HG02642 (cell line): ENCODE results near the gene RNF220.

Experiments used
- ATAC-seq: cut with Tn5 transposase; IDR thresholded peaks from one replicate; pipeline ENCODE4 v1.9.1; 2021; ENCODE audit warnings: mild to moderate bottlenecking; ENCODE audit not compliant: unreplicated experiment, poor library complexity

The RNF220 gene

GRCh38 chr1:44603718-44604117, 198.7 kb downstream of the RNF220 start:
- no peak for ATAC-seq

- no peak for ATAC-seq
Observed at GRCh38 chr1:44604157-44604955, 199.3 kb downstream of the RNF220 start.

DNA sequence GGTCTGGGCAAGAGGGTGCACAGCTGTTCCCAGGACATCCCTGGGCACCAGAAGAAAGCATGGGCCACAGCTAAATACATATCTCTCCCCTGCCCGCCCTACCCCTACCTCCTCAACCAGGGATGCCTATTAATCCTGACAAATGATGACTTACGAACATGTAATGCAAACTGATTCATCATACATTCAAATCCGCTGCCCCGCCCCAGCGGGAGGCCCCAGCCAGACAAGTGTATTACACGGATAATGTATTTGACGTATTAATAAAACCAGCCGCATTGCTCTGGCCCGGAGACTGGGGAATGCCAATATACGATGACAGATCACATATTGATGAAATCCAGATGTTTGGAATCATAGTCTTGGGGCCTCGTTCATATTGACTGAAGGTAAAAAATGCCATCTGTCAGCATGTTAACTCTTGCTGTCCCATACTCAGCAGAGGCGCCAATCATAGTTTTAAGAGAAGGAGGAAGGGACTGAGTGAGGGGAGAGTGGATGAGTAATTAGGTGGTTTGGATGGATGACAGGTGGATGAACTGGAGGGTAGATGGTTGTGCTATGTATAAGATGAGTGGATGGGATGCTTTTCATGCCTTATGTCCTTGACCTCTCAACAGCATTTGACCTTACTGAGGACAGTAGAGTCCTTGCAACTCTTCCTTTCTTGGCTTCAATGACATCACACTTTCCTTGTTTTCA, 201.0 kb downstream of the RNF220 start:
- no peak for ATAC-seq

- ATAC-seq, result no peak
Observed at GRCh38 chr1:44606701-44607281, 201.7 kb downstream of the RNF220 start.

GRCh38 chr1:44608141-44608540, 203.1 kb downstream of the RNF220 start:
- no peak for ATAC-seq

GRCh38 chr1:44609412-44609767, 204.3 kb downstream of the RNF220 start:
- ATAC-seq, result no peak

- no peak for ATAC-seq
Observed at GRCh38 chr1:44609768-44610526, 204.9 kb downstream of the RNF220 start.

- ATAC-seq, result no peak
Observed at GRCh38 chr1:44610527-44611148, 205.6 kb downstream of the RNF220 start.

DNA sequence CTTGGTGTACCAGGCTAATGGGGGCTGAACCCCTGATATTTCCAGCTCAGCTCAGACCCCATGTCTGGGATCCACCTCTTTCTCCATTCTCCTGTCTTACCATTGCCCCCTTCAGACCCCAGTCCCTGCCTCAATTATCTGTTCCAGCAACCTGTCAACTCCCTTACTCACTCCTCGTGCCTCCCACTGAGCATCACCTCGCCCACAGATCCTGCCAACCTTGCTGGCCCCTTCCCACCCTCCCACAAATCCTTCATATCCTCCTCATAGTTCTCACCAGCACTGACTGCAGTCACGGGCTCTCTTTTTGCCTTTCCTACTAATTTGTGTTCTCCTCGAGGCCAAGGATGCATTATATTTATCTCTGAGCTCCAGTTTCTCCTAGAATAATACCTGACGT, 206.4 kb downstream of the RNF220 start:
- ATAC-seq, result no peak

- ATAC-seq, result no peak
Observed at GRCh38 chr1:44611866-44612265, 206.8 kb downstream of the RNF220 start.

GRCh38 chr1:44613941-44614340, 208.9 kb downstream of the RNF220 start:
- ATAC-seq, result no peak

DNA sequence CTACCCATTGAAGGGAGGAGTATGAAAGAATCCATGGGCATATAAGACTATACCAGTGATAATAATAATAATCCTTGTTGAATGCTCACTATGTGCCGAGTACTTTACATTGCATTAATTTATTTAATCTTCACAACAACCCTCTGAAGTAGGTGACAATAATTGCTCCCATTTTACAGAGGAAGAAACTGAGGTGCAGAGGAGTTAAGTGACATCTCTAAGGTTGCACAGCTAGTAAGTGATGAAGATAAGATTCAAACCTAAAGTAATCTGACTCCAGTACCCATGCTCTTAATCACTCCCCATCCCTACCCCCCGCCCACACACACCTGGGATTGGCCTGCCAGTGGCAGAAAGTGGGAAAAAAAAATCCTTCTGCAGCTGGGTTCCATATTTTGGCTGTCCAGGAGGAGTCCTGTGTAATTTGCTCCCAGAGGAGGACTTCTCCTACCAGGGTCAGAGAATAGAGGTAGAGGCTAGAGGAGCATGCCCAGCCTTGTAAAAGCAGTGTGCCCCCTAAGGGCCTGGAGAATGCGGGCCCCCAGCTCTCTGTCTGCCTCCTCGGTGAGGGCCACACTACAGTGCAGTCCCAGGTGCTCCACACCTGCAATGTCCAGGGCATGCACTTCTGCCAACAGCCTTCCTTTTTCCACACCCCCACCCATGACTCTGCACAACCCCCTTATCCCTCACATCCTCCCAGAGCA, 211.4 kb downstream of the RNF220 start:
- no peak for ATAC-seq

DNA sequence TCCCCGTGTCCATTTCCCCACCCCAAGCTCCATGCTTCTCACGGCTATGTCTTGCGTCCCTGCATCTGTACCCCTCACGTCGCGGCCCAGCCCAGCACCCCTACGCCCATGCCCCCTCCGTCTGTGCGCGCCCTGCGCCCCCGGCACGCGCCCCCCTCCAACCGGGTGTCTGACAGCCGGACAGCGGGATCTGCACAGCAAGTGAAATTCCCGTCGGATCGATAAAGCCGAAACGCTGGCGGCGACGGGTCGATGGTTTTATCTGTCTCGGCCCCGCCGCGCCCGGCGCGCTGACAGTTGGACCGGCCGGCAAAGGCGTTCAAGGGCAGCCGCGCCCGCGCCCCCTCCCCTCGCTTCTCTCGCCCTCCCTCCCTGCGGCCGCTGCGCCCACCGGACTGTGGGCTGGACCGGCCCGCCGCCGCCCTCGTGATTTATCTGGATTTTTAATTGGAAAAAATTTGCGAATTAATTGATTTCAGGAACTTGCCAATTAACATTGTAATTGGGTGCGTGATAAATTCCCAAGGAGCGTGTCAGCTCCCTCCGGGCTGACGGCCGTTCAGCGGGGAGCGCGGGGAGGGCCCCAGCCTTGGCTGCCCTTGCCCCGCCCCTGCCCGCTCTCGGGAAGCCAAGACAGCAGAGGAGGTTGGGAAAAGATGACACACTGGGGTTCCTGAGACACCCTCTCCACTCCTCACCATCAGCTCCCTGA, 212.1 kb downstream of the RNF220 start:
- no peak for ATAC-seq

GRCh38 chr1:44617703-44618029, 212.6 kb downstream of the RNF220 start:
- no peak for ATAC-seq

DNA sequence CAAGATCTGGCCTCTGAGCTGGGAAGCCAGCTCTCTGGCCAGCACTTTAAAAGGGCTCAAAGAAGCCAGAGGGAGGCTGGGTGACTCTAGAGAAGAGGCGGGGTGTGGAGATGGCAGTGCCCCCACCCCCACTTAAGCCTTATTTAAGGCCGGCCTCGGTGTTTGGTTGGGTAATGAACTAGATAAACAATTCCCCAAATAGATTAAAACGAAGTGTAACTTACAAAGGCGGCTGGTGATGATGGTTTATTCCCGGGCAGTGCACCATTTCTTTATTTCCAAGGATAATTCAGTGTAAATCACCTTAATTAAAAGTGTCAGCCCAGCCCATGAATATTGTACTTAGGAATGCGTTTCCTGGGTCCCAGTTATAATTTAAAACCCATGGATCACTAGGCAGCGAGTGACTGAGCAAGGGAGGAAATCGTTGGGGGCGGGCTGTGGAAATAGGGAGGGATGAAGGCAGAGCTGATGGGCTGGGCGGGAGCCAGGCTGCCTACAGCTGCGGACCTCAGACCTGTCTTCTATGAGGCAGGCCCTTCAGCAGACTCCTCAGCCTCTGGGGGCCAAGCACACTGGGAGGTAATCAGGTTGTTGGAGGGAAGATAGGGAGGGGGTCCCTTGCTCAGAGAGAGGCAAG, 214.3 kb downstream of the RNF220 start:
- no peak for ATAC-seq

- no peak for ATAC-seq
Observed at GRCh38 chr1:44620072-44620471, 215.0 kb downstream of the RNF220 start.

DNA sequence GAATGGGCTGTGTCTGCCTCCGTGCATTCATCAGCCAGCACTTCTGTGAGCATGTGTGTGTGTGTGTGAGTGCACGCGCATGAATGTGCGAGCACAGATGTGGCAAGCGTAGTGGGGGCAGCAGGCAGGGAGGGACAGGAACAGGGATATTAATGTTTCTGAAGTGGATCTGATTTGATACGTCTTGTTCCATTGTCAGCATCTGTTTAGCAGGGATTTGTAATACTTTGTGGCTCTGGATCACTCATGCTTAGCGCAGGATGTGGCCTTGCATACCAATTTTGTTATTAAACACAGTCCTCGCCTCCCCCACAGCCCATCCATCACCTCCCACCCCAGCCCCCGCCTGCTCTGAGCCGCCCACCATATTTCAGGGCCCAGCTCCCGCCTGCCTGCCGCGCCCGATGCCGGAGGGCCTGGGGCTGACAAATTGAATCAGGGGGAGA, 216.8 kb downstream of the RNF220 start:
- ATAC-seq, result no peak

DNA sequence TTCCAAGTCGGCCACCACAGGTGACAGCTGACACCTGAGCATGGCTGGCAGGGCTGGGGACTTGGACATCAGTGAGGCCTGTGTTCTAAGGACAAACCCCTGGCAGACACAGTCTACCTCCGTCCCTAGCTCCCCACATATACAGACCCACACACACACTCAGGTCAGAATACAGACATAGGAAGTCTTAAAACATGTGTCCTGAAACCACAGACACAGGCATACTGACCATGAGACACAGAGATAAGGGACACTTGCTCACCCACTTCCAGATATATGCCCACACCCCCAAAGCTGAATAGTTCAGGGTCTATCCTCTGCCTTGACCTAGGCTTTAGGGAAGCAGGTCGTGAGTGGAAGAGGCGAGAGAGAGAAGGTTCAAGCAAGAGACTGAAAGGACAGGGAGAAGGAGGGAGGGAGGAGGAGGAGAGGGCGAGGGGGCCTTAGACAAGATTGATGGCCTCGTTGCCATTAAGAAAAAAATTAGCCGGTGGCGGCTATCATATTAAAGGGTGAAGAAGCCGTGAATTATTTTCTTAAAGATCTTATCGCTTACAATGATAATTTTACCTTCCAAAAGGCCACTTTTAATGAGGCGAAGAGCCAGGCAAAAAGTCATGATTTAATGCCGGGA, 219.3 kb downstream of the RNF220 start:
- no peak for ATAC-seq
